Mucosa of rectum (tissue), 2 donors: ENCODE results near the gene TMEM200C.

ENCODE experiments used
- H3K27ac ChIP-seq, 2 donors: one replicate each; pipeline ENCODE4 v1.7.0; 2013; ENCODE audit warnings: inconsistent platforms in 2 of 2, low read depth in 2 of 2, low read length in 2 of 2
- H3K27me3 ChIP-seq, 2 donors: one replicate each; pipeline ENCODE4 v1.7.0; 2013; ENCODE audit warnings: low read length in 2 of 2; ENCODE audit not compliant: control insufficient read depth in 2 of 2, insufficient read depth in 2 of 2
- H3K36me3 ChIP-seq, 2 donors: one replicate each; pipeline ENCODE4 v1.7.0; 2013; ENCODE audit warnings: low read length in 2 of 2; ENCODE audit not compliant: control insufficient read depth in 2 of 2, insufficient read depth in 2 of 2
- H3K4me1 ChIP-seq, 2 donors: one replicate each; pipeline ENCODE4 v1.7.0; 2013; ENCODE audit warnings: low read length in 2 of 2, mild to moderate bottlenecking in 1 of 2; ENCODE audit not compliant: control insufficient read depth in 2 of 2, insufficient read depth in 2 of 2
- H3K4me3 ChIP-seq, 2 donors: one replicate each; pipeline ENCODE4 v1.7.0; 2013; ENCODE audit warnings: low read length in 2 of 2
- H3K9ac ChIP-seq, 2 donors: one replicate each; pipeline ENCODE4 v1.7.0; 2013; ENCODE audit warnings: low read length in 2 of 2, low read depth in 1 of 2, mild to moderate bottlenecking in 1 of 2
- H3K9me3 ChIP-seq, 2 donors: one replicate each; pipeline ENCODE4 v1.7.0; 2013; ENCODE audit warnings: low read length in 2 of 2; ENCODE audit not compliant: control insufficient read depth in 2 of 2
- donor health status: healthy.
- donor health status: Normal muscosa, but diverticular disease.

TMEM200C gene

DNA sequence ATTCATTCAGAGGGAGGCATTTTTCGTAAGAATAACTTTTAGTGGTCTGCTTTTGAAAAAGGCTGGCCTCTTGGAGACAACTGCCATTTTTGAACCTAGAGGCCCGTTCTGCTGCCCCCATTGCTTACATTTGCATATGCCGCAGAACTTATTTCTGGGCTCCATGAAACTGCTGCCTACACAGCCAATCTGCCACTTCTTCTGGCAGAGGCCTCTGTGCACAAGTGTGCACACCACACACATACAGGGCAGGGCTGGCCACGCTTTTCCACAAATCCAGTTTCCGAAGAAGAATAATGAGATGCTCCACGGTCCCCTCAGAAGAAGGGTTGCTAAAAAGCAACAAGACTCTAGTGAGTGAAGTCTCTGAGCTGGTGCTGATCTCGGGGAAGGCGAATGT, 56.2 kb downstream of the TMEM200C start:
- Histone ChIP-seq H3K27ac (no peak overlapping the region), H3K36me3 (no peaks in the 10 kb centered on the region), H3K9ac (no peak overlapping the region), H3K27me3 (peaks cover 0 to 3% of the 10 kb centered on the region in 2 donors), H3K4me1 (no peaks in the 10 kb centered on the region), H3K4me3 (no peak overlapping the region), H3K9me3 (no peaks in the 10 kb centered on the region)
